Spinal cord (tissue), 10 donors: ENCODE results near the gene IGFBP4. TPM values are rescaled to one million over a fixed set of nuclear protein-coding genes. Genes with fewer than 3 reads are reported as not detected.
A peak's percentile ranks its signal among the peaks of the same experiment; 100 is the strongest.

Source experiments
- DNase-seq, 6 donors: peaks; one replicate each; pipeline versions ENCODE4 v3.0.0 to v3.0.0-alpha.2; 2013 to 2015; ENCODE audit warnings: low spot score in 6 of 6, low read depth in 4 of 6
- H3K27ac ChIP-seq: one replicate; pipeline ENCODE4 v1.5.1; 2013; ENCODE audit warnings: low read depth, low read length, control low read depth
- H3K27me3 ChIP-seq: one replicate; pipeline ENCODE4 v1.6.1; 2013; ENCODE audit warnings: low read length; ENCODE audit not compliant: control insufficient read depth, insufficient read depth
- H3K36me3 ChIP-seq: one replicate; pipeline ENCODE4 v1.6.1; 2013; ENCODE audit warnings: low read length; ENCODE audit not compliant: control insufficient read depth, insufficient read depth
- H3K4me1 ChIP-seq: one replicate; pipeline ENCODE4 v1.6.1; 2013; ENCODE audit warnings: low read length; ENCODE audit not compliant: control insufficient read depth, insufficient read depth
- H3K4me3 ChIP-seq: one replicate; pipeline ENCODE4 v1.5.1; 2013; ENCODE audit warnings: low read depth, low read length, control low read depth
- H3K9me3 ChIP-seq: one replicate; pipeline ENCODE4 v1.6.1; 2013; ENCODE audit warnings: low read length; ENCODE audit not compliant: control insufficient read depth, insufficient read depth
- WGBS: methylation state at CpG from one replicate; pipeline ENCODE4 v1.1.5; 2013; ENCODE audit warnings: missing lambda C conversion rate; ENCODE audit not compliant: insufficient coverage; 5-methylcytosine and 5-hydroxymethylcytosine counted together
- polyA plus RNA-seq, 2 donors: library from polyadenylated mRNA; unstranded; fragments of 120-200 nt; gene quantifications; one replicate each; pipeline ENCODE4 v1.2.1, GENCODE V29; 2013; ENCODE audit not compliant: insufficient read length in 2 of 2
- total RNA-seq, 2 donors: library from RNA; depleted of rRNA in 1 of 2; stranded (reverse); fragments of 120-200 nt in 1 of 2; fragments of >200 nt in 1 of 2; gene quantifications; one replicate each; pipeline versions ENCODE4 v1.2.3 to v1.2.4, GENCODE V29; 2013 to 2014
- donor health status: healthy.

IGFBP4 gene
- total and polyA plus RNA-seq, 4 donors, result 53.1 to 110 (median 83.0) TPM

DNA sequence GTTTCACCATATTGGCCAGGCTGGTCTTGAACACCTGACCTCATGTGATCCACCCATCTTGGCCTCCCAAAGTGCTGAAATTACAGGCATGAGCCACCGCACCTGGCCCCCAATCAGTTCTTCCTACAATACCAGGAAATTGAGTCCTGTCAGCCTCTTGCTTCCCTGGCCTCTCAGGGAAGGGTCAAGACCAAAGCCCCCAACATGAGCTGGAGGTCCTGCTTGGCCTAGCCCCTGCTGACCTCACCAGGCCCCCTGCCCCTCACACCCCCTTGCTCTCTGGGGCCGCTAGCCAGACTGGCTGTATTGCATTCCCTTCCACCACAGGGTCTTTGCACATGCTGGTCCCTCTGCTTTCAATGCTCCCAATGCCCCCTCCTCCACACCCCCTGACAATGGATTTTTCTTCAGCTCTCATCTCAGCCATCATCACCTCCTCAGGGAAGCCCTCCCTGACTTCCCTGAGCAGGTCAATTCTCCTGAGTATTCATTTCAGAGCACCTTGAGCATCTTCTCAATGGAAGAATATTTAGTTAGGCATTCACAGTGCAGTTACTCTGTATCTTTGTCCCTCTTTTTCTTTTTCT, 24.1 kb downstream of the IGFBP4 start:
- DNase-seq, result no peak
- Histone ChIP-seq H3K27ac (no peak overlapping the region), H3K4me3 (no peak overlapping the region), H3K27me3 (no peaks in the 10 kb centered on the region), H3K36me3 (no peaks in the 10 kb centered on the region), H3K9me3 (peaks cover 2% of the 10 kb centered on the region), H3K4me1 (peaks cover 24% of the 10 kb centered on the region)
- 94% methylated on average over 2 of the region's 2 CpGs for WGBS

DNA sequence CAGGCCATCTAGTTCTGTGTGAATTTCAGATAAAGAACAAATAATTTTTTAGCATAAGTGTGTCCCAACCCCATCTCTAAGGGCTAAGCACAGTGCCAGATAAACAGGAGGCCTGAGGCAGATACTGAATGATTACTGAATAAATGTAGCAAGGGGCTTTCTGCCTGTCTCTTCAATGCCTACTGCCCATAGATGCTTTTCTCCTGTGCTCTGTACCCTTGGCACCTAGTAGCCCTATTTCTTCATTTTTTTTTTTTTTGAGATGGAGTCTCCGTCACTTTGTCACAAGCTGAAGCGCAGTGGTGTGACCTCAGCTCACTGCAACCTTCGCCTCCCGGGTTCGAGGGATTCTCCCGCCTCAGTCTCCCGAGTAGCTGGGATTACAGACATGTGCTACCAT, 25.3 kb downstream of the IGFBP4 start:
- Histone ChIP-seq H3K27me3 (no peaks in the 10 kb centered on the region), H3K9me3 (peaks cover 2% of the 10 kb centered on the region), H3K4me1 (peaks cover 12% of the 10 kb centered on the region), H3K4me3 (no peak overlapping the region), H3K36me3 (no peaks in the 10 kb centered on the region), H3K27ac (no peak overlapping the region)
- DNase-seq, result no peak
- 98% methylated on average over 7 of the region's 7 CpGs for WGBS

DNA sequence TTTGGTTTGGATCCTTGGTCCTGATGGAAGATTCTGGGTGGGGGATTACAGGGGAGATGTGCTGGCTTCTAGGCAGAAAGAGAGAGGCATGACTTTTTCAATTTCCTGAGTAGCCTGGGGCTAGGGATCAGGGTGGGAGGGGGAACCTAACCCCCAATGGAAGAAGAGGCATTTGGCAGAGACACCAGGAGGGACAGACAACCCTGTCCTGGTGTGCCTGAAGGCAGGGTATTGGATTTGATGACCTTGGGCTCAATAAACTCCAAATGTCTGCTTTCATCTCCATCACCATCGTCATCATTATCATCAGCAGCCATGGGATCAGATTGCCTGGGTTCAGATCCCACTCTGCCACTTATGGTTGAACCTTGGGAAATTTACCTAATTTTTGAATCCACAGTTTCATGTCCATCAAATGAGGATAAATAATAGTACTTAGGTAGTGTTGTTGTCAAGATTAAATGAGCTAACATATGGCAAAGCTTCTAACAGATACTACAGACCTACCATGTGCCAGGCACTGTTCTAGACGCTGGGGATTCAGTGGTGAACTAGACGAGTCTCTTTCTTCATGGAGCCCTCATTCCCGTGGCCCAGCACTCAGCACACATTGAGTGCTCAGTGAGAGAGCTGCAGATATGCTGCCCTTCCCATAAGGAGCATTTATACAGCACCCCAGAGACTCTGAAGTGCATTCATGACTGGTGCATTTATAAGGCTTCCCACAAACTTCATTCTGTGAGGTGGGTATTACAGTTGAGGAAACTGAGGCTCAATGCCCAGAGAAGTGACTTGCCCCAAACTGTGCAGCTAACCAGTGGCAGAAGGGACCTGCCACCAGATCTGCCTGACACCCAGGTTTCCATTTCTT, 26.8 kb downstream of the IGFBP4 start:
- WGBS, result 86% methylated on average over 4 of the region's 4 CpGs

DNA sequence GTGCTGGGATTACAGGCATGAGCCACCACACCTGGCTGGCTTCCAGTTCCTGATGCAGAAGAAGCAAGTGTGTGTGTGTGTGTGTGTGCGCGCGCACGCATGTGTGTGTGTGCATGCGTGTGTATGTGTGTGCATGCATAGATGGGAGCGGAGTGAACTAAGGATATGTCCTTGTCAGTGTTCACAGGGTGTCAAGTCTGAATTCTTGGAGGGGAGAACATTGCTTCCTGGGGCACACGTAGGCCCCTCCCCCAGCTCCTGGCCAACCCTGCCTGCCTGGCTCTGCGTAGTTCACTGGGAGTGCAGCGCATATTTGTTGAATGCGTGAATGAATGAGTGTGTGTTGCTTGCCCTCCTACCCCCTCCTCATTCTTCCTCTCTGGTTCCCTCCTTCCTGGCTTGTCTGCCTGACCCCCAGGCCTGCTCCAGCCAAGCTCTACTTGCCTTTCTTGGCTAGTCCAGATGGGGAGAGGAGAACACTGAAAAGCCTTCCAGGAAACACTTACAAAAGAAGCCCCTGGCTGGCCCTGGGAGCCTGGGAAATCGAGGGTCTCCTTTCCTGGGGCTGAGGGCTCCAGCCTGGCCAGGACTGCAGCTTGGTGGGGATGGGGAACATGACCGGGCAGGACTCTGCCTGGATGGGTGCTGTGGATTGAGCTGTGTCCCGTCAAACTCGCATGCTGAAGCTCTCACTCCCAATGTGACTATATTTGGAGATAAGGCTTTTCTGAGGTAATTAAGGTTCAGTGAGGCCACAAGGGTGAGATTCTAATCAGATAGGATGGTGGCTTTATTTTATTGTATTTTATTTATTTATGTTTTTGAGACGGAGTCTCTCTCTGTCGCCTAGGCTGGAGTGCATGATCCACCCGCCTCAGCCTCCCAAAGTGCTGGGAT, 27.9 kb downstream of the IGFBP4 start:
- DNase-seq, result no peak
- WGBS, result 95% methylated on average over 8 of the region's 17 CpGs
- no peaks in the 10 kb centered on the region for H3K27me3 ChIP-seq
- no peaks in the 10 kb centered on the region for H3K36me3 ChIP-seq
- H3K27ac ChIP-seq, result peak overlapping the region; percentile 63
- peaks cover 23% of the 10 kb centered on the region for H3K4me1 ChIP-seq
- H3K4me3 ChIP-seq, result no peak overlapping the region
- peaks cover 2% of the 10 kb centered on the region for H3K9me3 ChIP-seq

More for the DNA sequence above, 26.8 kb downstream of the IGFBP4 start:
- Histone ChIP-seq H3K9me3 (peaks cover 2% of the 10 kb centered on the region), H3K27me3 (no peaks in the 10 kb centered on the region), H3K4me3 (no peak overlapping the region), H3K4me1 (peaks cover 16% of the 10 kb centered on the region), H3K36me3 (no peaks in the 10 kb centered on the region), H3K27ac (no peak overlapping the region)
- no peak for DNase-seq

DNA sequence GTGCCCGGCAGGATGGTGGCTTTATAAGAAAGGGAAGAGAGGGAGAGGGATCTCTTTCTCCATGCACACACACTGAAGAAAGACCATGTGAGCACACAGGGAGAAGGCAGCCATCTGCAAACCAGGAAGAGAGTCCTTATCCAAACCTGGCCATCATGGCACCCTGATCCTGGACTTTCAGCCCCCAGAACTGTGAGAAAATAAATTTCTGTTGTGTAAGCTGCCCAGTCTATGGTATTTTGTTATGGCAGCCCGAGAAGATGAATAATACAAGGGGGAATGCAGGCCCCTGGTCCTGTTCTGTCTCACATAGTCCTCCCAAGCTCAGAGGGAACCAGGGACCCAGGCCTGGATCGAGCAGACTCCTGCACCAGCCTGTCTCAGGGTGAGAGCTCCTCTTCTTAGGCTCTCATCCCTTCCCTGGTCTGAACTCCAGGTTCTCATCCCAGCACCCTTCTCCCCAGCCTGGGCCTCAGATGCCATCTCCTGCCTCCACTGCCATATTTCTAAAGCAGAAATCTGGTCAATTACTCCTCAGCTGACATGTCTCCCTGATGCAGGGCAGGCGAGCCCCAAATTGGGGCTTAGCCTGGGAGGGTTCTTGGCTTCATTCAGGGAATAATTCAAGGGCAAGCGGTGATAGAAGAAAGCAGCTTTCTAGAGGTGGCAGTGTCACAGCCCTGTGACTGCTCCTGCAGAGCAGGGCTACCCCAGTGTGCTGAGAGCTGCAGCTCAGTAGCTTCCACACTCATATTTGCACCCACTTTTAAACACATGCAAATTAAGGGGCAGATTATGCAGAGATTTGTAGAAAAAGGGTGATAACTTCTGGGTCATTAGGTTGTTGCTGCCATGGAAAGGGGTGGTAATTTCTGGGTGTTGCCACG, 28.8 kb downstream of the IGFBP4 start:
- 97% methylated on average over 4 of the region's 6 CpGs for WGBS
- peak overlapping the region; percentile 63 for H3K27ac ChIP-seq

DNA sequence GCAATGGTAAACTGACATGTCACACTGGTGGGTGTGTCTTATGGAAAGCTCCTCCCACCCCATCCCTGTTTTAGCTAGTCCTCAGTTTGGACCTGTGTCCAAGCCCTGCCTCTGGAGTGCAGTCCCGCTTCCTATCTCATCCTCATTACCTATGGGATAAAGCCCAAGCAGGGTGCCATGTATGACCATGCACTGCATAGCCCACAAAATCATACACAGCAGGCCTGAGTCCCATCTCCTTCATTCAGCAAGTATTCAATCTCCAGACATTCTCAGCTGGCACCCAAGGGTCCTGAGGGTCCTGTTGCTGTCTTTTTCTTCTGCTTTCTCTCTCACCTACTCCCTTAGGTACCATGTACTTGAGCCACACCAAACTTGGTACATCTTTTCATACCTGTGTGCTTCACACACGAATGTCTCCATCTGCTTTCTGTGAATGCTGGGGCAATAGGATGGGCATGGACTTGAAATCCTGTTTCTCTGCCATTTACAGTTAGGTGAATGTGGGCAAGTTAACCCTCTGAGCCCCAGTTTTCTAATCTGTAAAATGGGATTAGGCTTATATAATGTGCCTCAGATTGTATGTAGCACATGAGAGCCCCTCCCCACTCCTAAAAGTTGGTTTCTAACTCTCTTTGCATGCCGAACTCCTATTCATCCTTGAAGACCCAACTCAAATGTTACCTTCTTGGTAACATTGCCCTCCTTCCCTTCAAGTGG, 29.6 kb downstream of the IGFBP4 start:
- Histone ChIP-seq H3K27me3 (no peaks in the 10 kb centered on the region), H3K27ac (no peak overlapping the region)
- WGBS, result 100% methylated on average over 2 of the region's 3 CpGs

More for the DNA sequence above, 28.8 kb downstream of the IGFBP4 start:
- H3K36me3 ChIP-seq, result no peaks in the 10 kb centered on the region
- no peak overlapping the region for H3K4me3 ChIP-seq
- no peaks in the 10 kb centered on the region for H3K27me3 ChIP-seq
- peaks cover 2% of the 10 kb centered on the region for H3K9me3 ChIP-seq
- peaks cover 27% of the 10 kb centered on the region for H3K4me1 ChIP-seq
- no peak for DNase-seq

DNA sequence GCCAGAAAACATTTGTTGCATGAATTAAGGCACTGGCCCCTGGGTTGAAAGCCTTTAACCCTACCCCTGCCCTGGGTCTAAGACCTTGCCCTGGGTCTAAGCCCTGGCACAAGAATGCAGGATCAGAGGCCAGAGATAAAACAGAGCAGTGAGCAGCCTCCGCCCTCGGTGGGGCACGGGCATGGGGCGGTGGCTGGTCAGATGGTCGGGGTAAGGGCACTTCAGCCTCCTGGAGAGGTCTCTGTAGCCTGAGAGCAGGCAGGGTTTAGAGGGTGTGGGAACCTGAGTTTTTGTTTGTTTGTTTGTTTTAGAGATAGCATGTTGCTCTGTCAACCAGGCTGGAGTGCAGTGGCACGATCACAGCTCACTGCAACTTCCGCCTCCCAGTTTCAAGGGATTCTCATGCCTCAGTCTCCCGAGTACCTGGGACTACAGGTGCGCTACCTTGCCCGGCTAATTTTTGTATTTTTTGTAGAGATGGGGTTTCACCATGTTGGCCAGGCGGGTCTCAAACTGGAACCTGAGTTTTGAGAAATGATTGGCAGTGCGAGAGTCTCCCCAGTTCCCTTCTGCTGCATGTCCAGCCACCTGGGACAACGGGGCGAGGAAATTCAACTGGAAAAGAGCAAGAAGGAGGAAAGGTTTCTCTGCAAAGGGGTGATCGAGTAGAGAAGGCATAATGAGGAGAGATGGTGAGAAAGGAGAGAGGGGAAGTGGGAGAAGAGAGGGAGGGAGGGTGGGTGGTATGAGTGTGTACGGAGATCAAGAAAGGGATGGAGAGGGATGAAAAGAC, 30.5 kb downstream of the IGFBP4 start:
- H3K4me1 ChIP-seq, result peaks cover 27% of the 10 kb centered on the region
- DNase-seq, result no peak
- no peak overlapping the region for H3K4me3 ChIP-seq
- H3K27ac ChIP-seq, result no peak overlapping the region
- H3K36me3 ChIP-seq, result no peaks in the 10 kb centered on the region
- no peaks in the 10 kb centered on the region for H3K27me3 ChIP-seq
- H3K9me3 ChIP-seq, result peaks cover 2% of the 10 kb centered on the region
- 91% methylated on average over 16 of the region's 16 CpGs for WGBS

More for the DNA sequence above, 29.6 kb downstream of the IGFBP4 start:
- Histone ChIP-seq H3K4me1 (peaks cover 27% of the 10 kb centered on the region), H3K9me3 (peaks cover 2% of the 10 kb centered on the region), H3K4me3 (no peak overlapping the region), H3K36me3 (no peaks in the 10 kb centered on the region)
- DNase-seq, result no peak

DNA sequence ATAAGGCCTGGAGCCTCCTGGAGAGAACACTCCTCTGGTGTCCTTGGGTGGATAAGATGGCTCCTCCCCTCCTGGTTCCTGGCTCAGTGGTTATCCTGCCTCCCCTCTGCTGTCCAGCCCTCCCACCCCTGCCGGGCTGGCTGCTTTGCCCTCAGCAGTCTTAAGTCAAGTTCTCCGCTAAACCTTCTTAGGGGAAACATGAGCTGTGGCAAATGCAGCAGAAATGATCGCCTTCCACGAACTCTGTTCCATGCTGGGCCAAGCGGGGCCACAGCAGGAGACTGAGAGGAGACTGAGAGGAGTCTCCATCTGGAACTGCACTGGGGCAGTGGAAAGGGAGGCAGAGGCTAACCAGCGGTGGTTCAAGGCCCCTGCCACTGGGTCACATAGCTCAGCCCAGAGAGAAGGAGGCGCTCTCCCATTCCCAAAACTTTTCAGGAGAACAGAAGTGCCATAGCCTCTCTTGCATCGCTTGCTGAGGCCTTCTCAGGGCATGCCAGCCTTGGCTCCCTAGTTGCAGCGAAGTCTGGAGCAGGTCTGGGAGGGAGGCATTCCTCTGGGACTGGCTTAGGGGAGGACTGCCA, 31.3 kb downstream of the IGFBP4 start:
- Histone ChIP-seq H3K4me1 (peaks cover 27% of the 10 kb centered on the region), H3K27me3 (no peaks in the 10 kb centered on the region), H3K27ac (no peak overlapping the region), H3K36me3 (no peaks in the 10 kb centered on the region), H3K9me3 (peaks cover 2% of the 10 kb centered on the region), H3K4me3 (no peak overlapping the region)
- DNase-seq, result no peak
- 67% methylated on average over 8 of the region's 9 CpGs for WGBS
